LoVo (cell line): ENCODE results near the gene ZNF581.

Experiments used
- DNase-seq: peaks from one replicate; pipeline ENCODE4 v3.0.0-alpha.2; 2016; ENCODE audit warnings: low spot score

ZNF581 gene

GRCh38 chr19:55666343-55667005, 23.0 kb downstream of the ZNF581 start:
- DNase-seq = no peak

- no peak for DNase-seq
Observed at GRCh38 chr19:55667006-55667381, 23.5 kb downstream of the ZNF581 start.

GRCh38 chr19:55667511-55667910, 24.1 kb downstream of the ZNF581 start:
- DNase-seq = no peak

- DNase-seq = no peak
Observed at GRCh38 chr19:55667958-55668357, 24.5 kb downstream of the ZNF581 start.

GRCh38 chr19:55668603-55669348, 25.3 kb downstream of the ZNF581 start:
- DNase-seq = no peak

- no peak for DNase-seq
Observed at GRCh38 chr19:55669418-55670279, 26.2 kb downstream of the ZNF581 start.

- DNase-seq = no peak
Observed at GRCh38 chr19:55670280-55671053, 27.0 kb downstream of the ZNF581 start.

GRCh38 chr19:55671054-55671378, 27.6 kb downstream of the ZNF581 start:
- DNase-seq = no peak

- no peak for DNase-seq
Observed at GRCh38 chr19:55672418-55672817, 29.0 kb downstream of the ZNF581 start.

GRCh38 chr19:55673465-55673864, 30.0 kb downstream of the ZNF581 start:
- DNase-seq = no peak

- DNase-seq = no peak
Observed at GRCh38 chr19:55673889-55674288, 30.4 kb downstream of the ZNF581 start.

- no peak for DNase-seq
Observed at GRCh38 chr19:55674459-55674840, 31.0 kb downstream of the ZNF581 start.

- DNase-seq = peak; percentile 96
Observed at GRCh38 chr19:55674841-55675660, 31.6 kb downstream of the ZNF581 start, which contains the start of gene EPN1. EPN1 (plus strand) TSS chr19:55675226; CDS start chr19:55678628, 3,402 bp downstream.

GRCh38 chr19:55675661-55676354, 32.4 kb downstream of the ZNF581 start:
- DNase-seq = no peak

GRCh38 chr19:55676383-55676782, 32.9 kb downstream of the ZNF581 start:
- no peak for DNase-seq

GRCh38 chr19:55676889-55677505, 33.5 kb downstream of the ZNF581 start:
- DNase-seq = no peak

- no peak for DNase-seq
Observed at GRCh38 chr19:55677572-55678028, 34.2 kb downstream of the ZNF581 start.

- no peak for DNase-seq
Observed at GRCh38 chr19:55678121-55678671, 34.7 kb downstream of the ZNF581 start.
